ENCODE results near the gene TNFRSF1A.
"Not testable (repeated sequence)": the region's sequence is repeated elsewhere in the genome, so short reads cannot be mapped to it uniquely, and the experiment has no call there.

TNFRSF1A gene

DNA sequence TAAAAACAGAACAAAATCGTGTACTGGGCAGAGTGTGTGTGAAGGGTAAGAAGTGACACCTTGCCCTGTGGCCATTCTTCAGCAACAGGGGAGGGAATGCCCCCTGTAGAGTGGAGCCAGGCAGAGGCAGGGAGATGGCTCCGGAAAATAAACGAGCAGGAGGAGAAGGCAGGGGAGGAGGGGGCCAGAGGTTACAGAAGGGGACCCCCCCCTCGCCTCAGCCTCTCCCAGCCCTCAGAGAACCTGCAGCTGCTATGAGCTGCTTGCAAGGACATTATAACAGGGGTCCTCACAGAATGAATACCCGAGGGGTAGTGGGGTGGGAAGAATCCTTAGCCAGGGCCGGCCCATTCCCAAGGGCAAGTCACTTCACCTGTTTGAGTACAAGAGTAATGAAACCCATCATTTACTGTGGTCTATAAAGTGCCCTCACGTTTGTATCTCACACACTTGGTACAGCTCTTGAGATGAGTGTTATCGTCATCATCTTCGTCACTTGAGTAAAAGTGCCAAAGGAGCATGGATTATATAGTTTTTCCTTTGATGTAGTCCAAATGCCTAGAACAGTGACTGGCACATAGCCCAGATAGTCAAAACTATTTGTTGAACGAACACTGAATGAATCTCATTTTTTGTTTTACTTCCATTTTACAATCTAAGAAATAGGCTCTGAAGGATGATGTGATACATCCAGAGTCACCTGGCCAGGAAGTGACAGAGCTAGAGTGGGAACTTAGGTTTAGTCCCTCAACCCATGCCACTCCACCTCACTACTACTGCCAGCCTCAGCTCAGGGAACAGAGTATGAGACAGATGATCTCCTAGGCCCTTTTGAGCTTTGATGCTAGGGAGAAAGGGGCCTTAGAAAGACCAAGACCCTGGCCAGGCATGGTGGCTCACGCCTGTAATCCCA is 19.0 kb upstream of the TNFRSF1A start:
- no peak for DNase-seq (ENCODE audit: extremely low spot score, insufficient read length, low read depth)
- no peak for FAIRE-seq

DNA sequence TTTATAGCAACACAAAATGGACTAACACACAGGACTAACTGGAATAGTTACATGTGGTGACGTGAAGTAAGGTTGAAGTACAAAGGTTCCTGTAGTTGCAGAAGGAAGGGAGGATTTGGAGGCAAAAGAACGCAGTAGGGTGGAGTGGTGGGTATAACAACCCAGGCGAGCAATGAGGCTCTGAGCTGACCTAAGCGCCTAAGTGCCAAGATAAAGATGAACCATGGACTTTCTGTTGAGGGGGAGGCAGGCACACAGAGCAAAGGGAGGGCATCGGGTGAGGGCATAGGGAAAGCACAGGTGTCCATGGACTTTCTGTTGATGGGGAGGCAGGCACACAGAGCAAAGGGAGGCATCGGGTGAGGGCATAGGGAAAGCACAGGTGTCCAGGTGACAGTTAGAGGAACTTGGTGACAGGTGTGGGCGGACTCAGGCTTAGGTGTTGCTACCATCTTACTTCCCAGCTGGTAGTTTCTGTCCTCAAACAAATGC is 18.2 kb upstream of the TNFRSF1A start:
- DNase-seq (ENCODE audit: extremely low spot score, insufficient read length, low read depth): no peak
- no peak for FAIRE-seq

DNA sequence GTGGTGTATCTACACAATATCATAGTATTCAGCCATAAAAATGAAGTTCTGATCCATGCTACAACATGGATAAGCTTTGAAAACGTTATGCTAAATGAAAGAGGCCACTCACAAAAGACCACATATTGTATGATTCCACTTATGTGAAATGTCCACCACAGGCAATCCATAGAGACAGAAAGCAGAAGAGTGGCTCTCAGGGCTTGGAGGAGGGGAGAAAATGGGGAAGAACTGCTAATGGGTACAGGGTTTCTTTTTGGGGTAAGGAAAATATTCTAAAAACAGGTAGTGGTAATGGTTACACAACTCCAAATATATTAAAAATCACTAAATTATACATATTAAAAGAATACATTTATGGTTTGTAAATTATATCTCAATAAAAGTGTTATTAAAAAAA is 17.0 kb upstream of the TNFRSF1A start:
- FAIRE-seq (no peak), DNase-seq (ENCODE audit: extremely low spot score, insufficient read length, low read depth) (no peak)

DNA sequence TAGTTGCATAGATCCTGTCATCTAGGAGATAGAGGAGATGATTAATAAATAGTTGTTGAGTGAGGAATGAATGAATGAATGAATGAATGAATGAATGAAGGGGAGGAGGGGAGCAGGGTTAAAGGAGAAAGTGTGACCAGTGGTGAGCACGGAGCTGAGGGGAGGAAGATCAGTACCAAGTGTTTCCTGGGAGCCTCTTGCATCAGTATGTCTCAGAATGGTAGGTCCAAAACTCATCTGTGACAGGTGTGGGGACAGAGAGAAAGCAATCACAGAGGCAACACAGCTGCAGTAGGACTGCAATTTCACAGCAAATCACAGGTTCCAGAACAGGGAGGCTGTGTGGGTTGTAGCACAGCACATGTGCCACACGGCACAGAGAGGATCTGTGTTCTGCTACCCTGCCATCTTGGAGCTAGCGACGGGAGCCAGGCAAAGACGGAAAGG is 14.5 kb upstream of the TNFRSF1A start:
- FAIRE-seq (no peak), DNase-seq (ENCODE audit: extremely low spot score, insufficient read length, low read depth) (no peak)

DNA sequence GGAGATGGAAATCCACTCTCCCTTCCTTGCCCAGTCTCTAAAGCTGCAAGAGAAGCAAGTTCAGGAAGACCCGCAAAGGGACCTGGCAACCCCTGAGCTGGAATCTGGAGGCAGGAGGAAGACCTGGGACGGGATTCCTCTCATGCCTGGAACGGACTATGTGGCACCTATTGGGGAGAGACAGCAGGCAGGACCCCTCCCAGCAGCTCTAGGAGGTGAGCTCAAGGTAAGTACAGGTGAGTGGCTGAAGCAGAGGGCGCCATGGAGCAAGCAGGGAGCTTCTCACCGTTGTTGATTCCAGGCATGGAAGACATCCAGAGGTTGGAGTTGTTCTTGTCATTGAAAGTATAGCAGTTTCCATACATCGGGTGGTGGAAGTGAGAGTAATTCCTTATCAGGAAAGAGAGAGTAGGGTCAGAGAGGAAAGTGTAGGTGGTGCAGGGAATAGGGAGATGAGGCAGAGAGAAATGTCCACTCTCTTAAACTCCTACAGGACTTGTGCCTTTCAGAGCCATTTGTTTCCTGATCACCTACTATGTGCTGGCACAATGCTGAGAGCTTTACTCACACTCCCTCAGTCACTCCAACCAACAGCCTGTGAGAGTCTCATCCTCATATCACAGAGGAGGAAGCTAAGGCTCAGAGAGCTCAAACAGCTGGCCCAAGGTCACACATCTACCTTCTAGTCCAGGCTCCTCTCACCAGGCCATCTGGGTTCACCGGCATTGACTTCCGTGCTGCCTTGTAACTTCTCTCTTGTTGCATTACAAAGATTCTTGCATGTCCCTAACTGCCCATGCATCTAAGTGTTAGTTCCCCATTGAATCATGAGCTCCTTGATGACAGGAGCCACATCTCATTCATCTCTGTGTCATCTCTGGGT is 13.9 kb upstream of the TNFRSF1A start:
- no peak for DNase-seq (ENCODE audit: extremely low spot score, insufficient read length, low read depth)
- FAIRE-seq: no peak

DNA sequence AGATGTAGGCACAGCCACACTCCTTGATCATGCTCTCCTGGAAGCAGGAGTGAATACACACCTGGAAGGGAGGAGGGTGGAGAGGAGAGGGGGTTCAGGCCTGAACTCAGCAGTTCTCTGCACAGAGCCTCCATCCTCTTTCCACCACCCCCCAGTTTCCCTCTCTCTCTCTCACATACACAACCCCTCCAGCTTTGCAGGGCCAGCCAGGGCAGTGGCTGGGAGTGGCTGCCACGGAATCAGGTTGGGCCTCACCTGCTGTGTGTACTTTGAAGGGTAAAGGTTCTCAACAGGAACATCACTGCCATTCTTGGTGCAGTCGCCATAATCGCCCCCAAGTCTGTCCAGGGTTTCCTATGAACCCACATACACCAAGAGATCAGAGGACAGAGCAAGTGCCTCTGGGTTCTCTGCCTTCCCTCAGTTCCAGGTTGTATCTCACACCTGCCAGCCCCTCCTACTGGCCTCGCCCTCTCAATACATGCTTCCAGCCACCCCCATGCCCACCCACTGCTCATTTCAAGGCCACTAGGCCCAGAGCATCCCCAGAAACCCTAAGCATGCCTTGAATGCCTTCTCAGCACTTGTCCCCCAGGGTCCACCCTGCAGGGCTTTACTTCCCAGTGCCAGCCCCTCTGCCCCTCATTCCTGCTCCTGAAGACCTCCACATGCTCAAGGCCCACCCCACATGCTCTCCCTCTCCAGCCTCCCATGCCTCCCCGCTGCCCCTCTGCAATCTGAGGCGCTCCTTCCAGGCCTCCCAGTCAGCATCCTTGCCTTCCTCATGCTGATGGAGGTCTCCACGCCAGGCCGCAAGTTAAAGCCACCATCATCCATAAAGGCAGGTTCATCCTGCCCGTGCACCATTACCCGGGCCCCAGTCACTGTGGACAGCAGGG is 12.9 kb upstream of the TNFRSF1A start:
- FAIRE-seq (no peak), DNase-seq (ENCODE audit: extremely low spot score, insufficient read length, low read depth) (no peak)

DNA sequence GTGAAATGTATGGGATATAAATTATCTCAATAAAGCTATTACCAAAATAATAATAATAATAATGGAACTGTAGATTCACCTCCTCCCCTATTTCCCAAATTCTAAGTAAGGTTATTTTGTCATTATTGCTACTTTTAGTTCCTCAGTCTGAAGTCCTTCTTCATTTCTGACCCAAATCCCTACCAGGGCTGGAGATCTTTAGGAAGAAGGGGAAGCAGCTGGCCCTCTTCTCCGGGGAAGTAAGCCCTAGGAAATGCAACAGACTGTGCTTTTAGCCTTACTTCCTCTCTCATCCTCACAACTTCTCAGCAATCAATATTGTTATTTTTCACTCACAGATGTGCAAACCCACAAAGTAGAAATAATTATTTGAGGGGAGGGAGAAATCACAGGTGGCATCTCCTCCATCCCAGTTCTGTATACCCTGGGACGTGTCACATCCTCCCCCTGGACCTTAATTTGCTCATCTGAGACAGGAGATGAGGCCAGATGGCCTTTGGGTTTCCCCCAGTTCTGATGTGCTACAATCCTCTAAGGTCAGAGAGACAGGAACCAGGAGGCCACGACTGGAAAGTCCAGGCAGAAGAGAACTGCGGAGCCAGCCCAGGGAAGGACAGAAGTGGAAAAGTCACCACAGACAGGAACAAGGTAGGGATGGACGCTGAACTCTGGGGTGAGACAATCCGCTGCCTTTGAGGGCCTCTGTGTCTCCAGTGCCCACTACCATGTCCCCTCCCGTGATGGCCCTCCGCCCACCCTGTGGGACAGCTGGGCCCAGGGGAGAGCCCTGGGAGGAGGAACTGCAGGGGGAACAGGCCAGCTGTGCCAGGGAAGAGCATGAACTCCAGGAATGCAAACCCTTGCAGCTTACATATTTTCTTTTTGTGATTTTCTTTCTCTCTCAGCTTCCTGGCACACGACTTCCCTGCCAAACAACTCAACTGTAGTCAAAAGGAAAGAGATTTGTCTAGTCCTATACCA is 10.6 kb upstream of the TNFRSF1A start:
- no peak for FAIRE-seq
- no peak for DNase-seq (ENCODE audit: extremely low spot score, insufficient read length, low read depth)

DNA sequence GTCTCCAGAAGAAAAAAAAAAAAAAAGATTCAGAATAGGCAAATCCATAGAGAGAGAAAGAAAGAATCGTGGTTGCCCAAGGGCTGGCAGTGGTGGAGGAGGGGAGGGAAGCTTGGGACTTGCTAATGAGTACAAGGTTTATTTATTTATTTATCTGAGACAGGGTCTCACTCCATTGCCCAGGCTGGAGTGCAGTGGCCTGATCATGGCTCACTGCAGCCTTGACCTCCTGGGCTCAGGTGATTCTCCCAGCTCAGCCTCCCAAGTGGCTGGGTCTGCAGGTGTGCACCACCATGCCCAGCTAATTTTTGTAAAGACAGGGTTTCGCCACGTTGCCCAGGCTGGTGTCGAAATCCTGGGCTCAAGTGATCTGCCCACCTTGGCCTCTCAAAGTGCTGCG is 9.7 kb upstream of the TNFRSF1A start:
- DNase-seq (ENCODE audit: extremely low spot score, insufficient read length, low read depth) (no peak), FAIRE-seq (no peak)

DNA sequence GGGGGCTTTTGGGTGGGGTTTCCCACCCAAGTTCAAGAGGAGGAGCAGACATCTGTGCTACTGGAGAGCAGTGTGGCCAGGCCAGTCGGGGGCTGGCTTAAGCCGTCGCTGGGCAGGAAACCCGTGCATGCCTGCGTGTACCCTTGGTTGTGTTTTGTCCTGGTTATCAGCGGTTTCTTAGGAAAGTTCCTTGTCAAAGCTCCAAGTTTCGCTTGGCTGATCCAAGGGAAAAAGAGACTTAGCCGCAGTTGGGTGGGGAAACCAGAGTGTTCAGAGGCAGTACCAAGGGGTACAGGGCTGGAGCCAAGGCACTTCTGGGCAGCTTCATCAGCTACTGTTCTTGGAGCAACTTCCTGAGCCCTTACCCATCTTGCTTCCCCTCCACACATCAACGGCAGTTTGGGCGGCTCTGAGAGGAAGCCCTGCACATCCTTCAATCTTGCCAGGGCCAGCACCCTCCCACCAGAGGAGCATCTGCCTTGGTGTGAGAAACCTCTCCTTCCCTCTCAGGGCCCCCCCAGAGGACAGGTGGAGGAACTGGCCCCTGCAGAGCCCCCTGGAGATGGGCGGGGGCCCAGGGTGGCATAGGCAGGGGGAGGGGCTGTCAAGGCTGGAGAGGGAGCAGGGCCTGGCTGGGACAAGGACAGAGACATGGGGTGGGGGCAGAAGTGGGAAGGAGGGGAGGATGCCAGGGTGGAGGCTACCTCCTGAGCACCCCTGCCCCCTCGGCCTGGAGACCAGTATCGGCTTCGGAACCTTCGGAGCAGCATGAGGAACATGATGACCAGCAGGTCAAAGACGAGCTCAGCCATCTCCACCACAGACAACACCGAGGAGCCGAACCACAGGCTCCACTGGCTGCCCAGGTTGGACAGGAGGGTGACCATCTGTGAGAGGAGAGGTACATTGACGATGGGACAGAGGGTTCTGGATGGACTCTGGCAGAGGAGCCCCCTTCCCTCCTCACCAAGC is 5.8 kb upstream of the TNFRSF1A start:
- FAIRE-seq (no peak), DNase-seq (ENCODE audit: extremely low spot score, insufficient read length, low read depth) (no peak)

DNA sequence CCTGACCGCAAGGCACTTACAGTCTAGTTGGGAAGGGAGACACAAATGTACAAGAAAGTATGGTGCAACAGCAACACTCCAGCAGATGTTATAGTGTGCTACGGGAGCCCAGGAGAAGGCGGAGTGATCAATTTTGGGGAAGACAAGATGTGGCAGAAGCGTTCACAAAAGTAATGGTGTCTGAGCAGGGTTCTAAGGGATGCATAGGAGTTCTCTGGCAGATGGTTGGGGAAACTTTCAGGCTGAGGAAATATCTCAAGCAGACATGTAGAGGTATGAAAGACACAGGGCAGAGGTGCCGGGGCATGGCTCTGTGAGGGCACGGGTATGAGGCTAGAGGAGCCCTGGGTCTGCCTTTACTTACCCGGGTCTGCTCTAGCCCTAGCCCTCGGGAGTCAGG is 5.1 kb upstream of the TNFRSF1A start:
- DNase-seq (ENCODE audit: extremely low spot score, insufficient read length, low read depth) (no peak), FAIRE-seq (no peak)

DNA sequence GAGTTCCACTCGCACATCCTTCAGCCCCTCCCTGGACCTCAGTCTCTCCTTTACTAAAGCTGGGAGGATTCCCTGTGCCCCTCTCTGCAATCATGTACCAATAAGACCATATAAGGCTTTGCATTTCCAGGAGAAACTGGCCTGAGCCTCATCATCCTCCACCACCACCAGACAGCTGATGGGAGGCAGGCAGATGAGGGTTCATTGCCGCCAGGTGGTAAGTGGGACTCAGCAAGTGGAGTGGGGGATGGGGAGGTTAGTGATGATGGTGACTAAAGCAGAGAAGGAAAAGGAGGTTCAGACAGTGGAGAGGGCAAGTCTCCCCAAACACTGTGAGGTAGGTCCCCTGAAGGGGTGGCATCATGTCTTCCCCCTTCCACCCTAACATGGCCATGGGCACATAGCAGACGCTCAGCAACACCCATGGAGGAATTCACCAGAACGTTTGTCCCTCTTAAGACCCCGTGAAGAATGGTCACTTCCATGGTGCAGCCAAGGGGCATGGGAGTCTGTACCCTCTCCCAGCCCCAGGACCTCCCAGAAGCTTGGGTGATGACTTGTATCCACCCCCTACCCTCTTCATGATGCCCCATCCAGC is 4.5 kb upstream of the TNFRSF1A start:
- DNase-seq (ENCODE audit: extremely low spot score, insufficient read length, low read depth) (no peak), FAIRE-seq (no peak)

DNA sequence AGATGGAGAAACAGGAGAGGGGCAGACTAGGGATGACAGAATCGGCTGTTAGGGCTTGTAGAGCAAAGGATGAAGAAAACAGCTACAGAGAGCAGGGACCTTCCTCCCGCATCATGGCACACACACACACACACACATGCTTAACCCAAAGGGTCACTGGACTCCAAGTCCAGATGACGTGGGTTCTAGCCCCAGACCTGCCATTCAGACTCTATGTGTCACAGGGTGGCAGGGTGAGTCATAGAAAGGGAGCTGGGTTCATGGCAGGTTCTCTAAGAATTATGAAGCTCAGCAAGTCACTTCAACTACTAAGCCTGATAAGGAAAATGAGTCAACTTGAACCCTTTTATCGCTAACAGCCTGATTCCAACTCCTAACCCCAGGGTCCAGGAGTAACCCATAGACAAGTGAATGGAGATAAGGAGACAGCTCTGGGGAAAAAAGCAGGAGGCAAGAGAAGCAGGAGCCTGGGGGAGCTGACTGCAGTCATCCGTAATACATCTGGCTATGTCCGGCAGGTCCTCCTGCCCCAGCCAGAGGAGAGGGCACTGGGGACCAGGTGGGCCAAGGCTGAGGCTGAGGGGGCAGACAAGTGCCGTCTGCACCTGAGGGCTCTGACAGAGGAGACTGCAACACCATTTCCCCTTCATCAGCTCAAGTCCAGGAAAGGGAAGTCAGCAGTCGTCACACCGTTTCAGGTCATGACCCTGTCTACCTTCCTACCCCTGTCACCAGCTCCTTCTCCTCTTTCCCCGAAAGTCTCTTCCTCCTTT is 3.6 kb upstream of the TNFRSF1A start:
- FAIRE-seq: no peak

DNA sequence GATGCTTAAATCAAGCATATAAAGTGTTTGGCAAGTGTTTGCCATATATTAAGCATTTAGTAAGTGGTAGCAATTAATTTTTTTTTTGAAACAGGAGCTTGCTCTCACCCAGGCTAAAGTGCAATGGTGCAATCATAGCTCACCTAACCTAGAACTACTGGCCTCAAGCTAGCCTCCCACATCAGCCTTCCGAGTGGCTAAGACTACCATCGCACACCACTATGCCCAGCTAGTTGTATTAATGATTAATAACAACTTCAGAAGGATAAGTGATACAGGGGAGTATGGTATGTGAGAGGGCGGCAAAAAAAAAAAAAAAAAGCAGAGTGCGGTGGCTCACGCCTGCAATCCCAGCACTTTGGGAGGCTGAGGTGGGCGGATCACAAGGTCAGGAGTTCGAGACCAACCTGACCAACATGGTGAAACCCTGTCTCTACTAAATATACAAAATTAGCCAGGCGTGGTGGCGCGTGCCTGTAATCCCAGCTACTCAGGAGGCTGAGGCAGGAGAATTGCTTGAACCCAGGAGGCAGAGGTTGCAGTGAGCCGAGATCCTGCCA is 2.3 kb upstream of the TNFRSF1A start:
- FAIRE-seq; DNase-seq (ENCODE audit: extremely low spot score, insufficient read length, low read depth): not testable (repeated sequence)

More for the DNA sequence above, 3.6 kb upstream of the TNFRSF1A start:
- DNase-seq (ENCODE audit: extremely low spot score, insufficient read length, low read depth): no peak

DNA sequence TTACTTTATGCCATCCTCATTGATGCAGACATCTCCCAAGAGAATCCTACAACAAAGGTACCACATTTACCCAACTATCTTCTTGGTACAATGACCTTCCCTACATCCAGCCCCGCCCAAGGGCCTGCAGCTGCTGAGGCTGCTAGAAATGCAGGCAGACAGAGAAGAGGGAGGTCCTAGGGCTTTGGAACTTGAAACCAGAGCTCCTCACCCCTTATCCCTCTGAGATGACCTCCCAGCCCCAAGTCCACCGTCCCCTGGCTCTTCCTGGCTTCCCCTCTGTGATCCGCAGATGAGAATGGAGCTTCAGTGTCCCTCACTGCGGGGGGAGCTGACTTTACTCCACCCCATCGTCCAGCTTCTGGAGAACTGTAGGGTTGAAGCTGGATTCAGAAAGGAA is 1.6 kb upstream of the TNFRSF1A start:
- no peak for DNase-seq (ENCODE audit: extremely low spot score, insufficient read length, low read depth)
- no peak for FAIRE-seq

DNA sequence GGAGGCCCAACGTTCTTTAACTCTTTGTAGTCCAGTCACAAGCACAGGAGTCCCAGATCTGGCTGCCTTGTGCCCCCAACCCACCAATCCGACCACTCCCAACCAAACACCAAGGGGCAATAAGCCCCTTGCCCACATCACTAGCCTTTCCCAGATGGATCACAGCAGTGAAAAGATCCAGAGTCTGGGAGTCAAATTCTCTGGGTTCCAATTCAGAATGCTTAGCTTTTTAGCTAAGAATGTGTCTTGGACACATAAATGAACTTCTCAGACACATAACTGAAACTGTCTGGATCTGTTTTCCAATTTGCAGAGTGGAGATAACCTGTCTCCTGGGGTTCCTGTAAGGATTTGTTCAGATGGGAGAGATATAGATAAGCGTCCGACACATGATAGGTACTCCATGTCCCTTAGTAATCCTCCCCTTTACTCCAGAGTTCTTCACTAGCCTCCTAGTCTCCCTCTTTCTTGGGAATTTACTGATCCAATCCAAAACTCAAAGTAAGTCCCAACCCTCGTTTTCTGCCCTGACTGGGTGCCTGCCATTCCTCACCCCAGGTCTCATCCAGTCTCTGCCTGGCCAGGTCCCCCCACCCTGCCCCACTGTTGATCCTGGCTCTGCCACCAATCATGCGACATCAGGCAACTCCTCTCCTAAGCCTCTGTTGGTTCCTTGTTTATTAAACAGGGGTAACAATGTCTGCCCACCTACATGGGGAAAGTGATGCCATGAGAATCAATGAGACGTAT is 439 bp upstream of the TNFRSF1A start:
- FAIRE-seq: no peak

More for the DNA sequence above, 439 bp upstream of the TNFRSF1A start:
- no peak for DNase-seq (ENCODE audit: extremely low spot score, insufficient read length, low read depth)

Data from GM18507 (cell line).